SU-DHL-6 (cell line): ENCODE results near the gene RPH3AL.
"Not testable (repeated sequence)": the region's sequence is repeated elsewhere in the genome, so short reads cannot be mapped to it uniquely, and the experiment has no call there.

Source experiments
- EZH2phosphoT487 ChIP-seq: fragments of 200-600 bp; sonication (generic), shearing (Covaris generic); conservative IDR thresholded peaks from 2 replicates; pipeline ENCODE4 v1.6.1; 2018; ENCODE audit warnings: mild to moderate bottlenecking, antibody characterized with exemption, low read length, moderate library complexity, mixed read lengths
- TF ChIP-seq, protein P1 (sequence below): fragments of 200-600 bp; sonication (generic); IDR thresholded peaks from one replicate; pipeline ENCODE4 v1.5.1; 2017; ENCODE audit warnings: antibody characterized with exemption, mild to moderate bottlenecking, low read length, moderate library complexity; ENCODE audit not compliant: insufficient read depth, poor library complexity, severe bottlenecking

DNA sequence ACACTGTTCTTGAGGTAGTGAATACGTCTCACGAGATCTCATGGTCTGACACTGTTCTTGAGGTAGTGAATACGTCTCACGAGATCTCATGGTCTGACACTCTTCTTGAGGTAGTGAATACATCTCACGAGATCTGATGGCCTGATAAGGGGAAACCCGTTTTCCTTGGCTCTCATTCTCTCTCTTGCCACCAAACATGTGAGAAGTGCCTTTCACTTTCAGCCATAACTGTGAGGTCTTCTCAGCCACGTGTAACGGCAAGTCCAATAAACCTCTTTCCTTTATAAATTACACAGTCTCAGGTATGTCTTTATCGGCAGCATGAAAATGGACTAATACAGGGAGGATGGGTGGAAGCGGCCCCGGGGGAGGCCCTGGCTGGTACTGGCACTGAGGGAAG lies 184.0 kb downstream of the RPH3AL start:
- TF ChIP-seq, protein P1, sequence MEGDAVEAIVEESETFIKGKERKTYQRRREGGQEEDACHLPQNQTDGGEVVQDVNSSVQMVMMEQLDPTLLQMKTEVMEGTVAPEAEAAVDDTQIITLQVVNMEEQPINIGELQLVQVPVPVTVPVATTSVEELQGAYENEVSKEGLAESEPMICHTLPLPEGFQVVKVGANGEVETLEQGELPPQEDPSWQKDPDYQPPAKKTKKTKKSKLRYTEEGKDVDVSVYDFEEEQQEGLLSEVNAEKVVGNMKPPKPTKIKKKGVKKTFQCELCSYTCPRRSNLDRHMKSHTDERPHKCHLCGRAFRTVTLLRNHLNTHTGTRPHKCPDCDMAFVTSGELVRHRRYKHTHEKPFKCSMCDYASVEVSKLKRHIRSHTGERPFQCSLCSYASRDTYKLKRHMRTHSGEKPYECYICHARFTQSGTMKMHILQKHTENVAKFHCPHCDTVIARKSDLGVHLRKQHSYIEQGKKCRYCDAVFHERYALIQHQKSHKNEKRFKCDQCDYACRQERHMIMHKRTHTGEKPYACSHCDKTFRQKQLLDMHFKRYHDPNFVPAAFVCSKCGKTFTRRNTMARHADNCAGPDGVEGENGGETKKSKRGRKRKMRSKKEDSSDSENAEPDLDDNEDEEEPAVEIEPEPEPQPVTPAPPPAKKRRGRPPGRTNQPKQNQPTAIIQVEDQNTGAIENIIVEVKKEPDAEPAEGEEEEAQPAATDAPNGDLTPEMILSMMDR, result not testable (repeated sequence)
- TF ChIP-seq EZH2phosphoT487, result not testable (repeated sequence)
